ENCODE data around the gene JAM3.

Gene JAM3

GRCh38 chr11:134045799-134046635 lies 22.9 kb upstream of the JAM3 start:
- CTCF ChIA-PET = interaction anchor here (1.0 to 1.2 kb wide), 2 partner anchors 118 to 121 kb away, joined by 4 read pairs; no protein-coding TSS in a partner anchor
- no peak for DNase-seq (ENCODE audit: extremely low spot score)
- no peak for TF ChIP-seq L3MBTL2 (conservative IDR thresholded peaks at IDR 0.05)
- TF ChIP-seq BHLHE40 (IDR thresholded peaks at IDR 0.05; ENCODE audit: borderline replicate concordance) = no peak
- TF ChIP-seq HDGF (IDR thresholded peaks at IDR 0.05; ENCODE audit: borderline replicate concordance) = no peak
- TF ChIP-seq PKNOX1 (IDR thresholded peaks at IDR 0.05) = no peak
- no peak for TF ChIP-seq ARNT (IDR thresholded peaks at IDR 0.05)
- TF ChIP-seq FOXA1 (IDR thresholded peaks at IDR 0.05) = no peak
- POLR2A ChIA-PET = interaction anchor here (2.8 kb wide), 1 partner anchor 12 kb away, joined by 9 read pairs; no protein-coding TSS in a partner anchor

- ChIA-PET POLR2A (interaction anchor here (2.8 kb wide), 1 partner anchor 13 kb away, joined by 9 read pairs; no protein-coding TSS in a partner anchor), CTCF (interaction anchor here (1.0 to 1.2 kb wide), 2 partner anchors 119 kb away, joined by 3 to 4 read pairs; no protein-coding TSS in a partner anchor)
- DNase-seq (ENCODE audit: extremely low spot score) = no peak
- TF ChIP-seq BHLHE40 (IDR thresholded peaks at IDR 0.05; ENCODE audit: borderline replicate concordance) (no peak), SP1 (IDR thresholded peaks at IDR 0.05) (no peak), TARDBP (IDR thresholded peaks at IDR 0.05) (no peak), ZNF384 (IDR thresholded peaks at IDR 0.05) (no peak), ELF4 (IDR thresholded peaks at IDR 0.05) (no peak), FOXK2 (IDR thresholded peaks at IDR 0.05) (no peak), CTBP1 (IDR thresholded peaks at IDR 0.05; ENCODE audit: borderline replicate concordance) (no peak), FOXM1 (IDR thresholded peaks at IDR 0.05; ENCODE audit: borderline replicate concordance) (no peak), LEF1 (IDR thresholded peaks at IDR 0.05; ENCODE audit: borderline replicate concordance) (no peak), PKNOX1 (IDR thresholded peaks at IDR 0.05) (no peak), FOXA1 (IDR thresholded peaks at IDR 0.05) (no peak), L3MBTL2 (conservative IDR thresholded peaks at IDR 0.05) (no peak), HDGF (IDR thresholded peaks at IDR 0.05; ENCODE audit: borderline replicate concordance) (no peak), NFRKB (IDR thresholded peaks at IDR 0.05) (no peak)
Measured at GRCh38 chr11:134046681-134047449, 22.0 kb upstream of the JAM3 start.

GRCh38 chr11:134047586-134047999 lies 21.3 kb upstream of the JAM3 start:
- ChIA-PET POLR2A (interaction anchor here (2.8 kb wide), 1 partner anchor 14 kb away, joined by 9 read pairs; no protein-coding TSS in a partner anchor), CTCF (interaction anchor here (1.0 kb wide), 1 partner anchor 120 kb away, joined by 3 read pairs; no protein-coding TSS in a partner anchor)
- no peak for TF ChIP-seq ZNF384 (IDR thresholded peaks at IDR 0.05)
- no peak for TF ChIP-seq ELF4 (IDR thresholded peaks at IDR 0.05)
- TF ChIP-seq TARDBP (IDR thresholded peaks at IDR 0.05) = no peak
- no peak for TF ChIP-seq SP1 (IDR thresholded peaks at IDR 0.05)
- TF ChIP-seq HDGF (IDR thresholded peaks at IDR 0.05; ENCODE audit: borderline replicate concordance) = no peak
- TF ChIP-seq FOXK2 (IDR thresholded peaks at IDR 0.05) = no peak
- no peak for DNase-seq (ENCODE audit: extremely low spot score)

- POLR2A ChIA-PET = interaction anchor here (2.8 kb wide), 1 partner anchor 14 kb away, joined by 9 read pairs; no protein-coding TSS in a partner anchor
- CTCF ChIA-PET = interaction anchor here (0.6 to 1.0 kb wide), 3 partner anchors 38 to 223 kb away, joined by 3 to 6 read pairs (median 3); no protein-coding TSS in a partner anchor
- TF ChIP-seq PKNOX1 (IDR thresholded peaks at IDR 0.05) (no peak), FOXA1 (IDR thresholded peaks at IDR 0.05) (no peak), BHLHE40 (IDR thresholded peaks at IDR 0.05; ENCODE audit: borderline replicate concordance) (no peak), TARDBP (IDR thresholded peaks at IDR 0.05) (no peak), FOXK2 (IDR thresholded peaks at IDR 0.05) (no peak), SUZ12 (IDR thresholded peaks at IDR 0.05) (no peak), SP1 (IDR thresholded peaks at IDR 0.05) (no peak), FOXM1 (IDR thresholded peaks at IDR 0.05; ENCODE audit: borderline replicate concordance) (no peak), HDGF (IDR thresholded peaks at IDR 0.05; ENCODE audit: borderline replicate concordance) (no peak), ARNT (IDR thresholded peaks at IDR 0.05) (no peak), L3MBTL2 (conservative IDR thresholded peaks at IDR 0.05) (no peak), NFRKB (IDR thresholded peaks at IDR 0.05) (no peak), ELF4 (IDR thresholded peaks at IDR 0.05) (no peak), CTBP1 (IDR thresholded peaks at IDR 0.05; ENCODE audit: borderline replicate concordance) (no peak), LEF1 (IDR thresholded peaks at IDR 0.05; ENCODE audit: borderline replicate concordance) (no peak), ZNF384 (IDR thresholded peaks at IDR 0.05) (no peak)
- DNase-seq (ENCODE audit: extremely low spot score) = no peak
Measured at GRCh38 chr11:134048028-134048427, 20.8 kb upstream of the JAM3 start.

- ChIA-PET CTCF (no interaction called here), POLR2A (no interaction called here)
- TF ChIP-seq TARDBP (IDR thresholded peaks at IDR 0.05) (no peak), BHLHE40 (IDR thresholded peaks at IDR 0.05; ENCODE audit: borderline replicate concordance) (no peak), HDGF (IDR thresholded peaks at IDR 0.05; ENCODE audit: borderline replicate concordance) (no peak), LEF1 (IDR thresholded peaks at IDR 0.05; ENCODE audit: borderline replicate concordance) (no peak), PKNOX1 (IDR thresholded peaks at IDR 0.05) (no peak), SUZ12 (IDR thresholded peaks at IDR 0.05) (no peak), CTBP1 (IDR thresholded peaks at IDR 0.05; ENCODE audit: borderline replicate concordance) (no peak), FOXA1 (IDR thresholded peaks at IDR 0.05) (no peak), FOXK2 (IDR thresholded peaks at IDR 0.05) (no peak), ARNT (IDR thresholded peaks at IDR 0.05) (no peak), SP1 (IDR thresholded peaks at IDR 0.05) (no peak), FOXM1 (IDR thresholded peaks at IDR 0.05; ENCODE audit: borderline replicate concordance) (no peak), L3MBTL2 (conservative IDR thresholded peaks at IDR 0.05) (no peak), ZNF384 (IDR thresholded peaks at IDR 0.05) (no peak), NFRKB (IDR thresholded peaks at IDR 0.05) (no peak), ELF4 (IDR thresholded peaks at IDR 0.05) (no peak)
- DNase-seq (ENCODE audit: extremely low spot score) = no peak
Measured at GRCh38 chr11:134049303-134049702, 19.6 kb upstream of the JAM3 start.
